SU-DHL-6 (cell line): Measurements from ENCODE around the gene CAMK1D.

Experiments
- H2AFZ ChIP-seq: fragments of 200-600 bp; sonication (generic); 2 replicates; pipeline ENCODE4 v1.6.1; 2014; ENCODE audit warnings: low read depth, mild to moderate bottlenecking, moderate library complexity, mixed read lengths, antibody characterized with exemption, low read length; ENCODE audit not compliant: severe bottlenecking
- H3F3A ChIP-seq: fragments of 200-600 bp; shearing (Covaris generic); 2 replicates; pipeline ENCODE4 v1.6.0; 2016; ENCODE audit warnings: antibody characterized with exemption, mild to moderate bottlenecking; ENCODE audit not compliant: insufficient read depth
- H3K27ac ChIP-seq: fragments of 200-600 bp; sonication (generic); 2 replicates; pipeline ENCODE4 v1.5.1; 2016; ENCODE audit warnings: low read depth, mild to moderate bottlenecking, low read length, moderate library complexity, mixed read lengths
- H3K27me3 ChIP-seq: fragments of 200-600 bp; sonication (generic), shearing (Covaris generic); 2 replicates; pipeline ENCODE4 v1.6.0; 2014; ENCODE audit warnings: mild to moderate bottlenecking, low read length
- H3K36me3 ChIP-seq: fragments of 200-600 bp; sonication (generic); 2 replicates; pipeline ENCODE4 v1.6.1; 2014; ENCODE audit warnings: mild to moderate bottlenecking, low read length, mixed read lengths
- H3K4me2 ChIP-seq: fragments of 300-600, 200-600 bp; shearing (Covaris generic), sonication (generic); 2 replicates; pipeline ENCODE4 v1.6.0; 2014; ENCODE audit warnings: low read length, low read depth, mild to moderate bottlenecking; ENCODE audit not compliant: poor library complexity, severe bottlenecking
- H3K4me3 ChIP-seq: fragments of 200-600 bp; sonication (generic); 2 replicates; pipeline ENCODE4 v1.5.1; 2014; ENCODE audit warnings: antibody characterized with exemption, low read length, mild to moderate bottlenecking, mixed read lengths; ENCODE audit not compliant: insufficient read depth, poor library complexity, severe bottlenecking
- H3K79me2 ChIP-seq: fragments of 200-600 bp; sonication (generic); 2 replicates; pipeline ENCODE4 v1.6.1; 2014; ENCODE audit warnings: mild to moderate bottlenecking, low read length, moderate library complexity; ENCODE audit not compliant: insufficient read depth
- H3K9ac ChIP-seq: fragments of 200-600 bp; sonication (generic); 2 replicates; pipeline ENCODE4 v1.7.0; 2014; ENCODE audit warnings: mild to moderate bottlenecking, low read length
- H3K9me2 ChIP-seq: fragments of 200-600 bp; sonication (generic); replicated peaks from 2 replicates; pipeline ENCODE4 v1.6.1; 2014; ENCODE audit warnings: low read length; ENCODE audit not compliant: insufficient read depth
- H3K9me3 ChIP-seq: fragments of 200-600 bp; sonication (generic); 2 replicates; pipeline ENCODE4 v1.6.1; 2014; ENCODE audit warnings: low read length, mixed read lengths; ENCODE audit not compliant: insufficient read depth
- H4K20me1 ChIP-seq: fragments of 200-600 bp; sonication (generic); 2 replicates; pipeline ENCODE4 v1.6.1; 2014; ENCODE audit warnings: low read depth, mild to moderate bottlenecking, antibody characterized with exemption, low read length, moderate library complexity, mixed read lengths
- CTCF ChIP-seq: fragments of 200-600 bp; sonication (generic); IDR thresholded peaks from one replicate; pipeline ENCODE4 v1.5.1; 2017; ENCODE audit warnings: antibody characterized with exemption, mild to moderate bottlenecking, low read length, moderate library complexity; ENCODE audit not compliant: insufficient read depth, poor library complexity, severe bottlenecking
- EZH2phosphoT487 ChIP-seq: fragments of 200-600 bp; sonication (generic), shearing (Covaris generic); conservative IDR thresholded peaks from 2 replicates; pipeline ENCODE4 v1.6.1; 2018; ENCODE audit warnings: mild to moderate bottlenecking, antibody characterized with exemption, low read length, moderate library complexity, mixed read lengths

CAMK1D gene

GRCh38 chr10:12749760-12750478 is 400.6 kb downstream of the CAMK1D start:
- no peak overlapping the region for H3K9ac ChIP-seq
- no peaks in the 10 kb centered on the region for H3K27me3 ChIP-seq
- no peaks in the 10 kb centered on the region; the same call in 1 of the 2 replicates for H3K79me2 ChIP-seq
- H2AFZ ChIP-seq: no peak overlapping the region
- no peaks in the 10 kb centered on the region for H3K9me2 ChIP-seq
- H3K27ac ChIP-seq: no peak overlapping the region
- no peaks in the 10 kb centered on the region for H3F3A ChIP-seq
- no peaks in the 10 kb centered on the region for H4K20me1 ChIP-seq
- no peak overlapping the region for H3K4me3 ChIP-seq
- TF ChIP-seq EZH2phosphoT487 (no peak), CTCF (no peak)
- H3K9me3 ChIP-seq: no peaks in the 10 kb centered on the region
- no peak overlapping the region for H3K4me2 ChIP-seq
- H3K36me3 ChIP-seq: no peaks in the 10 kb centered on the region

GRCh38 chr10:12750526-12751201 is 401.3 kb downstream of the CAMK1D start:
- Histone ChIP-seq H3K9ac (no peak overlapping the region), H3K9me3 (no peaks in the 10 kb centered on the region), H3F3A (no peaks in the 10 kb centered on the region), H3K27me3 (no peaks in the 10 kb centered on the region), H3K27ac (no peak overlapping the region), H2AFZ (no peak overlapping the region), H3K4me3 (no peak overlapping the region), H3K9me2 (no peaks in the 10 kb centered on the region), H3K4me2 (no peak overlapping the region), H3K36me3 (no peaks in the 10 kb centered on the region), H4K20me1 (no peaks in the 10 kb centered on the region), H3K79me2 (no peaks in the 10 kb centered on the region; the same call in 1 of the 2 replicates)
- TF ChIP-seq EZH2phosphoT487 (no peak), CTCF (no peak)

DNA sequence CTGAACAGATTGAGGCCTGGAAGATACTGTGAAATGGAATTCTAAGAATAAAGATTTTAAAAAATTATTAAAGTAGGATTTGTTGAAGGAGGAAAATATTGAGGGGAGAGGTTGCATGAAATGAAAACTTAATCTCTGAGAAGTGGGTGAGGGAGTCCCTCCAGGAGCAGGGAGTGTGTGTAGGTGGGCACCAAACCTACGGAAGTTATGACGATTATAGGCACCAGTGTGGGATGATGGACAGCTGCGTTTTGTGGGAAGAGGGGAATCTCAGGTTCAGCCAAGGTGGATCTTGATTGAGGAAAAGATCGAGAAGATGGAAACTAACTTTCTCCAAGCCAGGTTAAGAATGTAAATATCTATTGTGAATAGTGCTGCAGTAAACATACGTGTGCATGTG is 405.7 kb downstream of the CAMK1D start:
- no peak overlapping the region for H3K4me3 ChIP-seq
- no peaks in the 10 kb centered on the region for H3K27me3 ChIP-seq

More for the DNA sequence above, 405.7 kb downstream of the CAMK1D start:
- Histone ChIP-seq H3K9me3 (no peaks in the 10 kb centered on the region), H3K36me3 (no peaks in the 10 kb centered on the region), H3K4me2 (no peak overlapping the region), H4K20me1 (0 out of 2 replicates have a peak, but pooled peaks cover 5% of the 10 kb centered on the region), H3K9ac (no peak overlapping the region), H3K27ac (no peak overlapping the region), H2AFZ (no peak overlapping the region), H3K79me2 (no peaks in the 10 kb centered on the region; the same call in 1 of the 2 replicates), H3F3A (no peaks in the 10 kb centered on the region), H3K9me2 (no peaks in the 10 kb centered on the region)
- no peak for TF ChIP-seq CTCF
- no peak for TF ChIP-seq EZH2phosphoT487
